HG03097 (cell line): ENCODE measurements around the gene ATP10A.
"Not testable (repeated sequence)": the region's sequence is repeated elsewhere in the genome, so short reads cannot be mapped to it uniquely, and the experiment has no call there.

ENCODE experiments used
- ATAC-seq: cut with Tn5 transposase; IDR thresholded peaks from one replicate; pipeline ENCODE4 v1.9.1; 2021; ENCODE audit not compliant: unreplicated experiment, low FRiP score

The ATP10A gene

DNA sequence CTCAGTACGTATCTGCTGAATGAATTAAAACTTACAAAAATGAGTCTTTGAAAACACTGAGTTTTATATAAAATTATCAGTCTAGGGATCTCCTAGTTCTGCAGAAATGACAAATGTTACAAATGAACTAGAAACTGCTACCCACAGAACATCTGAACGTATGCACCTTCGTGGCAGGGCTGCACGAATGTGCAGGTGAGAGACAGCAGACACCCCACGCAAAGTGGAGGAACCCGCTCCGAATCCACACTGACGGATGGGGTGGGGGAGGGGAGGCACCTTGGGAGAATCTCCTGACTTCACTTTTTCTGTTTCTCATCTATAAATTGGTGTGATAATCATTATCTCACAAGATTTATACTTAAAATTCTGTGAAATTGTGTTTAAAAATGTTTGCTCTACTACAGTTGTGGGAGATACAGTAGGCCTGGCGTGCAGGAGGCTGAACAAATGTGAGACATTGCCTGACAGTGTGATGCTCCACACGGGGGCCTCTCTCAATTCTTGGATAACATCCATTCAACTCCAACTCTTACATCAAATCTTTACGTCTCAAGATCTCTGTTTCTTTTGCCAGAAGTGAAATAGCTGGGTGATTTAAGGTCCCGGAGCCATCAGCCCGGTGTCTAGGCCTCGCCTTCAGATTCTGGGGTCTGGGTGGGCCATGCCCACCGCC lies 86.9 kb downstream of the ATP10A start:
- no peak for ATAC-seq

DNA sequence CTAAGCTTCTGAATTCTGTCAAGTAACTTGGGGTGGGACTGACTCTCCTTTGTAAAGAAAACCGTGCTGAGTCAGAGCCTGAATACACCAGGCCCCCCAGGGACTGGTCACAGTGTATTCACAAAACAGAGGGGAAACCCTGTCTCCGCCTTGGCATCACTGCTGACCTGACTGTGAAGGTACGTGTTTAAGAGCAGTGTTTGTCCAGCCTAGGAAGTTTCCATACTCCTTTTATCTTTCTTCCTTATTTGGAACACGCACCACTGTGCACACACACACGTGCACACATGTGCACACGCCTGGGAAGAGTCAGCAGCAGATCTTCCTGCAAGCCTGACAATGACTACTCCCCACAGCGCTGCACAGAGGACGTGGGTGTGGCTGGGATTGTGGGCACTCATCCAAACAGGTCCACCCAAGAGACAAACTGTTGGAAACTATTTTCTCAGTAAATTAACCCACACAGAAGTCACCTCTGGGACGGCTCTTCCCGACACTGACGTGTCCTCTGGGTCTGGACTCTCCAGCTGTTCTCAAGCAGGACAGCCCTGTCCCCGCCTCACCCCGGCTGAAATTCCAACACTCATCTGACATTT lies 87.7 kb downstream of the ATP10A start:
- peak; percentile 70 for ATAC-seq

DNA sequence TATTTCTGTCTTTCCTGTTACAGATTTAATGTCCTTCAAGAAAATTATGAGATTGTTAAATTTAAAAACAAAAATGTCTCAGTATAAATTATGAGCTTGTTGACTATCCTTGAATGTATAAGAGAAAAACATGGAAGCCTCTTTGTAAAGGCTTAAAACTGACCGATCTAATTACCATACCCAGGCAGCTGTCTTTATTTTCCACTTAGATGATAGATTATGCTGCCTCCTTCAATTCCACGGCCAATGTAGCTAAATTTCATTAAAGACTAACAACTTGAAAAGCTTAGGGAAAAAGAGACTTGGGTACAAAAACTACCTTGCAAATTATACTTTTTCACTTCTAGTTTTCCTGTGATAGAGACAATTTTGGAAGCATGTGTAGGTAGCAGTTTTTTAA lies 88.3 kb downstream of the ATP10A start:
- no peak for ATAC-seq

DNA sequence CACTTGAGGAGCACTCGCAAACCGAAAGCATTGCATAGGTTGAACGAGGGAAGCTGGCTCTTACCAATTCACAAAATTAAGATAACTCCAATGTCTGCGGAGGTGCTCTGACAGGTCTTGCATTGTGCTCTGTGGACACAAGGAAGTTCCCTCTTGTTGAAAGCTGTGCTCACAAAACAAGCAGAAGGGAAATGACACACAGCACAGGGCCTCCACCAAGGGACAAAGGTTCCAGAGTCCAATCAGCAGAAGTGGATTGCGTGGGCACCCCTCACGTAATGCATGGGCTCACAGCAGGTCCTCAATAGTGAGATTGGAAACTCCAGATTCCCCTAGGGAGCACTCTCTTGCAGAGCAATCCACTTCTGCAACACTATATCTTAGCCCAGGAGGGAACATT lies 89.9 kb downstream of the ATP10A start:
- ATAC-seq: no peak

DNA sequence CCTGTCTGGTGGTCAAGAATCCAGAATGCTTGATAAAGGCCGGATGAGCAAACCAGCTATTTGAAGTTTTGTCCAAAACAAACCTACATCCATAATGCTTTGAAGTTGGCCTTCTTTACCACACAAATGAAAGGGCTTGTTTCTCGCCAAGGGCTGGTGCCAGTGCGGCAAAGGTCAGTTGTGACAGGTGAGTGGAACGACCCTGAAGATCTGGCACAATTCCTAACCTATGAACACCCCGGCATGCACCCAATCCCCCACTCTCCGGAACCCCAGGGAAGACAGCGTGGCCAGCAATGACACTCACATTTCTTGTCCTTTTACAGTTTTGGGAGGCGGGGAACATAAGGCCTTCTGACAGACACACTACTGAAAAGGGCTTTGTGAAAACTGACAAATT lies 90.6 kb downstream of the ATP10A start:
- ATAC-seq: no peak

DNA sequence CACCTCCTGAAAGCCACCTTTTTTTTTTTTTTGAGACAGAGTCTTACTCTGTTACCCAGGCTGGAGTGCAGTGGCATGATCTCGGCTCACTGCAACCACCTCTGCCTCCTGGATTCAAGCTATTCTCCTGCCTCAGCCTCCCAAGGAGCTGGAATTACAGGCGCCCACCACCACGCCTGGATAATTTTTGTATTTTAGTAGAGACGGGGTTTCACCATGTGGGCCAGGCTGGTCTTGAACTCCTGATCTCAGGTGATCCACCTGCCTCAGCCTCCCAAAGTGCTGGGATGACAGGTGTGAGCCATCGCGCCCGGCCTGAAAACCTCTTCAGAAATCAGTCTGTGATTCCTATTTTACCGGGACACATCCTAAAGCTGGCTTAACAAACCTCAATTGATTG lies 91.4 kb downstream of the ATP10A start:
- not testable (repeated sequence) for ATAC-seq

DNA sequence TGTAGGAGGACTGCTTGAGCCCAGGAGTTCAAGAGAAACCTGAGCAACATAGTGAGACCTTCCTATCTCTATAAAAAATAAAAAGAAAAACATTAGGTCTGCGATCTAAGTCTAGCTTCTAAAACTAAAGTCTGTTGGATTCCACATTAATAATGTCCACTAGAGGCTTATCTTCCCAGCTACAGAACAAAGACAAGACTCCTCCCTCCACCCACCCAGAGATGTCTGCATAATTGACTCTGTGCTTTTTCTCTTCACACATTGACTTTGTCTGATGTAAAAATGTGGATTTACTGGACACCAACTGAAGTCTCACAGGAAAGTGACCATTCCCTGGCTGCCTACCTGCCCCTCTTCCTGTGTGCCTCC lies 91.8 kb downstream of the ATP10A start:
- ATAC-seq: no peak

DNA sequence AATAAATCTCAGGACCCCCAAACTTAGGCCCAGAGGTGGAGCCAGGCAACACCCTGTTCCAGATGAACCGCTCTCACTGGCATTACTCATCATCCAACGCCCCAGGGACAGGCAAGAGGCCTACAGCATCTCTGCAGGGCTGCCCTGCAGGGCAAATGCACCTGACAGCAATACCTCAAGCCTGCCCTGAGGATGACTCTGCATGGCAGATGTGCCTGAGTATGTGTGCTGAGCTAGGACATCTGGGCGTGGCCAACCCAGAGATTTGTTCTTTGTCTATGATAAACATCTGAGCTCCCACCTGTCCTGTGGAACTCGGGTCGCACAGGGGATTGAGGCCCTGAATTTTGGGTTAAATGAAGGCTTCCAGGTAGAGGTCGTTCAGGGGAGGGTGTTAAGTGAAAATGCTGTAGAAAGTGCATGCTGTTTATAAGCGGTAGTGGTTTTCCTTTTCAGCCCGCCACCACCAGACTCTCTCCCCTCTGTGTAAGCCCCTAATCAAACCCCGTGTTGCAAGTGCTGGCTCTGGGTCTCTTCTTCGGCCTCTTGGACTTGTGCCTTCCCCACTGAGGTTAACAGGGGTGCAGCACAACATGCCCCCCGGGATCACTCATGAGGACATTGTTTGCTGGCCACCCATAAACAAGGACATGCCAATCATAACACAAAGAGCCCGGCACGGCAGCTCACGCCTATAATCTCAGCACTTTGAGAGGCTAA lies 92.3 kb downstream of the ATP10A start:
- no peak for ATAC-seq

DNA sequence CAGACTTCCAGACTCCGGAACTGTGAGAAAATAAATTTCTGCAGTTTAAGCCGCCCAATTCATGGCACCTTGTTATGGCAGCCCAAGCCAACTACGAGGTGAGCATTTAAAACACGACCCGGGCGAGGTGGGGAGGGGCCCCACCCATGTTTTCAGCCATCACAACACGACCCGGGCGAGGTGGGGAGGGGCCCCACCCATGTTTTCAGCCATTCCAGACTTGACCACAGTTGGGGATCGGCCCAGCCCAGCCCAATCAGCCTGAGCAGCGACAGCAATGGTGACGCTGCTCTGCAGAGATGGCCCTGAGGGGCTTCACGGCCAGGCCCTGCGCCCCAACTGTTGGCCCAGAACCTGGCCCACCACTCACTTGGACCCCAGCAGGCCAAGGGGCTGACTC lies 93.1 kb downstream of the ATP10A start:
- no peak for ATAC-seq

DNA sequence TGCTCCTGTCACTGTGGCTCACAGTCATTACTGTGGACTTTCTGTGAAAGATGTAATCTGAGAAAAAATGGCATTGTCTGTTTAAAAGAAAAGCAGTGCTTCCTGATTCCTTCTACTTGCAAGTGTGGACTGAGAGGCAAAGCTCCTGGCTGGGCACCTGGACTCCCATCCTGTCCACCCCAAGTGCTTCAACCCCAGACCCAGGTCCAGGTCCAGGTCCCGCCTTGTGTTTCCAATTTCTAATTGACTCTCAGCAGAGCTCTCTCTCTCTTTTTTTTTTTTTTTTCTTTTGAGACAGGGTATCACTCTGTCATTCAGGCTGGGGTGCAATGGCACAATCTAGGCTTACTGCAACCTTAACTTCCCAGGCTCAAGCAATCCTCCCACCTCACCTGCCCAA lies 94.9 kb downstream of the ATP10A start:
- no peak for ATAC-seq

DNA sequence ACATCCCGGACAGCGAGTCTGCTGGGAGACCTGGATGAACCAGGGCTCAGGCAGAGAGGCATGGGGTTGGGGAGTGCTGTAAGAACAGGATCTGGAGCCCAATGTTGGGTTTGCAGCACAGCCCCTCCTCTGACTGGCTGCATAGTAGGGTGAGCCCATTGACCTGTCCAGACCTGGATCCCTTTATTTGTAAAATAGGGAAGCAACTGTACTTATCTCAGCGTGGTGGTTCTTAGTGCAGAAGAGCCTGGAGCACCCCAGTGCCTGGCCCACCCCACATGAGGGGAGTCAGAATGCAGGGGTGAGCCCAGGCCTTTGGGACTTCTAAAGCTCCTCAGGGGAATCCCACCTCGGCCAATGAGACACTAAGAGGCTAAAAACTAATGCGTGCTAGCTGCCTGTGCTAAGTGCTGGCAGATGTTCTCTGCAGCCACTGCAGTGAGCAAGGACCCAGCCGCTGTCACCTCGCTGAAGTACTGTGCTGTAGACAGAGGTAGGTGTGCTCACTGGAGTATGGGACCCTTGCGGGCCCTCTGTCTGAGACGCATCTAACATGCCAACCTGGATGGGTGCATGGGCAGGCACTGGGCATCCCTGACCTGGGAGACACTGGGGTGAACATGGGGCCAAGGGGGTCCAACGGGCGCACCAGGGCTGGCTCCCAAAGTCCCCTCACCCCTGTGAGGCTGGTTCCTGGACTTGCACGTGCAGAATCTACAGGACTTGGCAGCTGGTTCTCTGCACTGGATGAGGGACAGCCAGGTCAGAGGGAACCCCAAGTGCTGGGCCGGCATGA lies 95.6 kb downstream of the ATP10A start:
- ATAC-seq: no peak

DNA sequence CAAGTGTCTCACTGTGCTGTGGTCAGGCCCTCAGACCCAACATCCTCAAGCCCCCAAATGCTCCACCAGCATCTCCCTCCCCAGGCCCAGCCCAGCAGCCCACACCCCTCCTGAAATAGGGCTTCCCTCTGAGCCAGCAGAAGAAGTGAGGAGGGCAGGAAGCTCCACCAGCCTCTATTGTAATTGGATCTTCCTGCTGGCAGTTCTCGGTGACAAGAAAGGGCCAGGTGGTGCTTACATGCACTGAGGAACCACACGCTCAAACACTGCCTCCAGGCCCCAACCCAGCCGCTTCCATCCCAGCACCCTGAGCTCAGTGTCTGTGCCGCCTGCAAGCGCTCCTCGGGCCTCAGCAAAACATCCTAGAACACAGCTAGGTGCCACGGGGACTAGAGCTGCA lies 96.7 kb downstream of the ATP10A start:
- no peak for ATAC-seq

DNA sequence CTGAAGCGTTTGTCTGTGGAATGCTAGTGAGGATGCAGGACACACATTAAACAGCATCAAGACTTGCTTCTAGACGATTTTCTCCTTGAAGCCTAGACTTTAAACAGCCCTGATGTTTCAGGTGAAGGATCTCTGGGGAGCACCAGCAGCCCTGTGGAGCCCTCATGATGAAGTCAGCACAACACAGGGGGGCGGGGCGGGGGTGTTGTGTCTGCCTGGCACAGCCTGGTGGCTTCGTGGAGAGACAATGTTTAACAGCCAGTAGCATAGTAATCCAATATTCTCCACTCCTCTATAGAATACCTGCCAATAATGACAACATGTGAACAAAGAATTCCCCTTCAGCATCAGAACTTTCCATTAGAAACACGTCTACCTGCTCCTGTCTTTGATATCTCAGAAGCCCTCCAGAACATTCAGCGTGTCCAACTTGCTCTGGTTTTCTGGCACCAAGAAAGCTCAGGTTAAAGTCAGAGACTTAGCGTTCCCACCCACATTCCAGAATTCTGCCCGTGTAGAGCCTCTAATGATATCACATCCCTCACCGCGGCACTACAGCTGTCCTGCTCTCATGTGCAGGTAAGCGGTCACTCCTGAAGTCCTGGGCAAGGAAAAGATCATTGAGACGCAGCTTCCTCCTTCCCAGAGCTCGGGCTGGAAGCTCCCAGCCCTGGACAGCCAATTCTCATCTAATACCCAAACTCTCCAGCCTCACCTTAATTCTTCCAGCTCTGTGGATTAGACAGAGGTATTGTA lies 98.0 kb downstream of the ATP10A start:
- no peak for ATAC-seq

DNA sequence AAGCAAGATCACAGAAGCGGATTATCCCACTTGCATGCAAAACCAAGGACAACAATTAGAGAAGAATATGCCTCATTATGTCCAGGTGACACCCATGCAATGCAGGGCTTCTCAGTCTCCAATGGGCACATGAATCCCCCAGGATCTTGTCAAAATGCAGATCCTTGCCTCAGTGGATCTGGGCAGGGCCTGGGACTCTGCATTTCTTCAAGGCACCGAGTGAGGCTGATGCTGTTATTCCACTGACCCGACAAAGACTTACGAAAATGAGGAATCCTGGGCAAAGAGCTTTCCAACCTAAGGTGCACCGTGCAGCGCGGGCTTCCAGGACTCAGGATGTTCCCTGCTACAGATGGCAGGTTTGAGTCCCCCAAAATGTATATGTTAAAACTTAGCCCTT lies 99.2 kb downstream of the ATP10A start:
- ATAC-seq: no peak

DNA sequence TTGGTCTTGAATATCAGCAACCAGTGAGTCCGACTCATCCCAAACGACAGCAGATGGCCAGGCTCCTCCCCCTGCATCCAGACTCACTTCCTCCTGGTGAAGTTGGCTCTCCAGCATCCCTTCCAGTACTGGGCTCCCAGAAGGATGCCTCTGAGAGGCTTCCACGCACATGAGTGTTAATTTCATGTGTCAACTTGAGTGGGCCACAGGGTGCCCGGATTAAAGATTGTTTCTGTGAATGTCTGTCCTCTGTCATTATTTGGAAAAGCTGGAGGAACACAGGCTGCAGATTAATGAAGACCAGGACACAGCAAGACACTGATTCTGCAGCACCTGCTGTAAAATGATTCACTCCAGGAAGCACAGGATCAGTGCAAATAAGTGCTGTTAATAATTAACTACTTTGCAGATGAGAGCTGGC lies 99.8 kb downstream of the ATP10A start:
- no peak for ATAC-seq

DNA sequence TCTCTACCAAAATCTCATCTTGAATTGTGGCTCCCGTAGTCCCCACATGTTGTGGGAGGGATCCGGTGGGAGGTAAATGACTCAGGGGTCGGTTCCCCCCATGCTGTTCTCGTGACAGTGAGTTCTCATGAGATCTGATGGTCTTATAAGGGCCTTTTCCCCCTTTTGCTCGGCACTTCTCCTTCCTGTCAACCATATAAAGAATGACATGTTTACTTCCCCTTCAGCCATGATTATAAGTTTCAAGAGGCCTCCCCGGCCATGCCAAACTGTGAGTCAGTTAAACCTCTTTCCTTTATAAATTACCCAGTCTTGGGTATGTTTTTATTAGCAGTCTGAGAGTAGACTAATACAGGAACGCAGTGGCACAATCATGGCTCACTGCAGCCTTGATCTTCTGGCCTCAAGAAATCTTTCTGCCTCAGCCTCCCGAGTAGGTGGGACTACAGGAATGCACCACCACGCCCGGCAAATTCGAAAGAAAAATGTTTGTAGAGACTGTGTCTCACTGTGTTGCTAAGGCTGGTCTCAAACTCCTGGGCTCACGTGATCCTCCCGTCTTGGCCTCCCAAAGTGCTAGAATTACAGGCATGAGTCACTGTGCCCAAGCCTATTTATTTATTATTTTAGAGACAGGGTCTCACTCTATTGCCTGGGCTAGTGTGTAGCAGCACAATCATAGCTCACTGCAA lies 101.0 kb downstream of the ATP10A start:
- ATAC-seq: no peak

DNA sequence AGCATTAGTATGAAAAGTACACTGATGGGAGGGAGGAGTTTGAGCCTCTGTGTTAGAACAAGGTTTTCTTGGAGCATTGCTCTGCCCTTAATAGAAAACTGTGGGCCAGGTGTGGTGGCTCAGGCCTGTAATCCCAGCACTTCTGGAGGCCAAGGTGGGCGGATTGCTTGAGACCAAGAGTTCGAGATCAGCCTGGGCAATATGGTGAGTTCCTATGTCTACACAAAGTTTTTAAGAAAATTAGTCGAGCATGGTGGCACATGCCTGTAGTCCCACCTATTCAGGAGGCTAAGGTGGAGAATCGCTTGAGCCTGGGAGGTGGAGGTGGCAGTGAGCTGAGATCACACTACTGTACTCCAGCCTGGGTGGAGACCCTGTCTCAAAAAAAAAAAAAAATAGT lies 103.7 kb downstream of the ATP10A start:
- ATAC-seq: no peak

DNA sequence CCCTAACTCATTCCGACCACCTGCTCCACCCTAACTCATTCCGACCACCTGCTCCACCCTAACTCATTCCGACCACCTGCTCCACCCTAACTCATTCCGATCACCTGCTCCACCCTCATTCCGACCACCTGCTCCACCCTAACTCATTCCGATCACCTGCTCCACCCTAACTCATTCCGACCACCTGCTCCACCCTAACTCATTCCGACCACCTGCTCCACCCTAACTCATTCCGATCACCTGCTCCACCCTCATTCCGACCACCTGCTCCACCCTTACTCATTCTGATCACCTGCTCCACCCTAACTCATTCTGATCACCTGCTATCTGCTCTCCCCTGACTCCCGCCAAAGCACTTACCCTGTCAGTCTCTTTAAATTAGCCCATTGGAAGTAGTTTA lies 104.5 kb downstream of the ATP10A start:
- ATAC-seq: not testable (repeated sequence)

DNA sequence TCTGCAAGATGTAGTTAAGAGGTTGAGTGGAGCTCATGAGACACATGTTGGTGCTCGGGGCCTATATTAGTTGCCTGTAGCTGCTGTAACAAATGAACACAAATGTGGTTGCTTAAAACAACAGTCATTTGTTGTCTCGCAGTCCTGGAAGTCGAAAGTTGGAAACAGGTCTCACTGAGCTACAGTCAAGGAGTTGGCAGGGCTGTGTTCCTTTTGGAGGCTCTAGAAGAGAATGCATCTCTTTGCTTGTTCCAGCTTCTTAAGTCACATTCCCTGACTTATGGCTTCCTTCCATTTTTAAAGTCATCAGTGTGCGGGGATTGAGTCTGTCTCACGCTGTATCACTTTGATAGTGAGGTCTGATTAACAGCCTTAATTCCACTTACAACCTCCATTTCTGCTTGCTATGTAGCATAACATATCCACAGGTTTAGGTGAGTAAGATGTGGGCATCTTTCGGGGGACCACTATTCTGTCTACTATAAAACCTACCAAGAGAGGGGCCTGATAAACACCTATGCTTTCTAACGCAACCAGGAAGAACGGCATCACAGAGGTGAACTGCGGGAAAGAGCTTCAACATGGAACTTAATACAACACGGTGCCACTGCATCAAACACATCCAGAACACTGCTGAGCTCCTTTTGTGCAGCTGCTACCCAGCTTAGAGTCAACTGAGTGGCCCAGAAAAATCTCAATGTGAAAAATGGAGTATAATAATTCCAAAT lies 119.4 kb downstream of the ATP10A start:
- ATAC-seq: no peak
